GM12878 (cell line): ENCODE results near the gene H6PD. TPM values are rescaled to one million over a fixed set of nuclear protein-coding genes. Genes with fewer than 3 reads are reported as not detected.

Experiments
- ATF2 ChIP-seq: IDR thresholded peaks from 2 replicates; pipeline ENCODE4 v1.6.1; 2012; ENCODE audit warnings: low read length, inconsistent platforms
- BCL3 ChIP-seq: IDR thresholded peaks from 2 replicates; pipeline ENCODE4 v1.6.1; 2011; ENCODE audit warnings: borderline replicate concordance, low read depth, mild to moderate bottlenecking, moderate library complexity, low read length; ENCODE audit not compliant: insufficient read depth, poor library complexity, severe bottlenecking
- BCLAF1 ChIP-seq: fragments of 450-650 bp; IDR thresholded peaks from 2 replicates; pipeline ENCODE4 v1.6.1; 2017; ENCODE audit warnings: antibody characterized with exemption, mild to moderate bottlenecking, moderate library complexity
- BHLHE40 ChIP-seq, 2 experiments: fragments of 450-650 bp in 1 of 2; IDR thresholded peaks; 2 replicates each; pipeline ENCODE4 v1.6.1; 2011 to 2017; ENCODE audit warnings: low read depth in 2 of 2, borderline replicate concordance in 1 of 2, improper control_type of control experiment in 1 of 2, low read length in 1 of 2, mild to moderate bottlenecking in 1 of 2
- BRCA1 ChIP-seq: IDR thresholded peaks from 2 replicates; pipeline ENCODE4 v1.6.1; 2011; ENCODE audit warnings: low read depth, low read length, improper control_type of control experiment
- CBFB ChIP-seq: IDR thresholded peaks from 2 replicates; pipeline ENCODE4 v1.6.1; 2016; ENCODE audit warnings: antibody characterized with exemption, low read depth
- DPF2 ChIP-seq: fragments of 450-650 bp; IDR thresholded peaks from 2 replicates; pipeline ENCODE4 v1.6.1; 2017; ENCODE audit warnings: mild to moderate bottlenecking
- ETV6 ChIP-seq, 2 experiments: fragments of 450-650 bp in 1 of 2; IDR thresholded peaks in 1 of 2; conservative IDR thresholded peaks in 1 of 2; 2 replicates each; pipeline ENCODE4 v1.6.1; 2014; ENCODE audit warnings: antibody characterized with exemption in 1 of 2, borderline replicate concordance in 1 of 2, low read depth in 1 of 2, mild to moderate bottlenecking in 1 of 2, moderate library complexity in 1 of 2
- MTA3 ChIP-seq: IDR thresholded peaks from 2 replicates; pipeline ENCODE4 v1.6.1; 2012; ENCODE audit warnings: low read length, inconsistent platforms, borderline replicate concordance
- NR2C1 ChIP-seq: fragments of 450-650 bp; IDR thresholded peaks from 2 replicates; pipeline ENCODE4 v1.6.1; 2017; ENCODE audit warnings: antibody characterized with exemption, mild to moderate bottlenecking, moderate library complexity
- NRF1 ChIP-seq: conservative IDR thresholded peaks from 2 replicates; pipeline ENCODE4 v1.6.1; 2011; ENCODE audit warnings: mild to moderate bottlenecking, low read depth, low read length, improper control_type of control experiment
- POLR2A ChIP-seq: IDR thresholded peaks from 2 replicates; pipeline ENCODE4 v1.6.1; 2011; ENCODE audit warnings: low read depth, mild to moderate bottlenecking, low read length
- RBBP5 ChIP-seq: fragments of 200-600 bp; sonication (generic); conservative IDR thresholded peaks from 2 replicates; pipeline ENCODE4 v1.6.1; 2016
- RFX5 ChIP-seq: IDR thresholded peaks from 2 replicates; pipeline ENCODE4 v1.6.1; 2011; ENCODE audit warnings: low read depth, low read length, improper control_type of control experiment
- SIN3A ChIP-seq: IDR thresholded peaks from 2 replicates; pipeline ENCODE4 v1.6.1; 2012; ENCODE audit warnings: low read depth, low read length, improper control_type of control experiment
- TCF12 ChIP-seq: IDR thresholded peaks from 2 replicates; pipeline ENCODE4 v1.6.1; 2011; ENCODE audit warnings: low read depth, mild to moderate bottlenecking, low read length
- YY1 ChIP-seq: IDR thresholded peaks from 2 replicates; pipeline ENCODE4 v1.6.1; 2011; ENCODE audit warnings: low read depth, mild to moderate bottlenecking, low read length
- ZBTB40 ChIP-seq: fragments of 450-650 bp; IDR thresholded peaks from 2 replicates; pipeline ENCODE4 v1.6.1; 2016; ENCODE audit warnings: mild to moderate bottlenecking, moderate library complexity, borderline replicate concordance
- ZNF207 ChIP-seq: fragments of 450-650 bp; IDR thresholded peaks from 2 replicates; pipeline ENCODE4 v1.6.1; 2014; ENCODE audit warnings: antibody characterized with exemption, mild to moderate bottlenecking, borderline replicate concordance
- ZSCAN29 ChIP-seq: fragments of 450-650 bp; IDR thresholded peaks from 2 replicates; pipeline ENCODE4 v1.6.1; 2017; ENCODE audit warnings: mild to moderate bottlenecking, moderate library complexity
- polyA plus RNA-seq, 11 experiments: library from polyadenylated mRNA; depleted of rRNA in 4 of 11; unstranded in 6 of 11; stranded (reverse) in 5 of 11; fragments of >200 nt; fragmentation: Nextera tagmentation in 4 of 11; fragmentation: Illumina TruSeq in 1 of 11; extraction: Ambion mirVana in 4 of 11; extraction: Trizol in 1 of 11; gene quantifications; 1 replicate in 1 of 11; 2 replicates in 10 of 11; pipeline versions ENCODE4 v1.2.1 to v1.2.3, GENCODE V29; 2011 to 2016; ENCODE audit warnings: inconsistent platforms in 2 of 11, missing spikeins in 2 of 11, low read depth in 1 of 11
- total RNA-seq, 4 experiments: library from RNA; depleted of rRNA in 3 of 4; stranded (reverse); fragments of >200 nt in 3 of 4; fragmentation: Illumina TruSeq in 1 of 4; extraction: Trizol in 1 of 4; gene quantifications; 2 replicates each; pipeline versions ENCODE4 v1.2.1 to v1.2.3, GENCODE V29; 2013 to 2021

The H6PD gene
- total and polyA plus RNA-seq, 10 of the 15 experiments (the other 5 are each of a cell fraction or from before 2014, with no cell fraction given), result 1.2 to 20.7 (median 7.7) TPM

- TF ChIP-seq ATF2 (no peak), NR2C1 (no peak), BCLAF1 (no peak), CBFB (no peak), ZSCAN29 (peak; percentile 77; the same call in 1 of the 2 replicates), SIN3A (no peak), MTA3 (no peak), BHLHE40 (IDR thresholded peaks at IDR 0.05; ENCODE audit: borderline replicate concordance in 1 of 2, low read depth in 2 of 2, low read length in 1 of 2) (peak; percentile 68 to 89; a peak in 3 of 4 replicates), RBBP5 (no peak), RFX5 (no peak), ZBTB40 (no peak), ETV6 (conservative IDR thresholded peaks at IDR 0.05 in 1 of 2, IDR thresholded peaks at IDR 0.05 in 1 of 2; ENCODE audit: borderline replicate concordance in 1 of 2, low read depth in 1 of 2) (no peak; a peak in 1 of 4 replicates), BCL3 (no peak), NRF1 (no peak), YY1 (no peak), TCF12 (no peak), POLR2A (peak; percentile 92), BRCA1 (no peak), ZNF207 (no peak), DPF2 (peak; percentile 83; the same call in 1 of the 2 replicates)
These were observed at the start of gene H6PD (continued) for GRCh38 chr1:9234223-9235095.
